HuH-7.5 (cell line): Measurements from ENCODE around the gene DCLK3.

ENCODE experiments used
- DNase-seq: peaks from one replicate; pipeline ENCODE4 v3.0.0; 2011; ENCODE audit warnings: low spot score

DCLK3 gene

DNA sequence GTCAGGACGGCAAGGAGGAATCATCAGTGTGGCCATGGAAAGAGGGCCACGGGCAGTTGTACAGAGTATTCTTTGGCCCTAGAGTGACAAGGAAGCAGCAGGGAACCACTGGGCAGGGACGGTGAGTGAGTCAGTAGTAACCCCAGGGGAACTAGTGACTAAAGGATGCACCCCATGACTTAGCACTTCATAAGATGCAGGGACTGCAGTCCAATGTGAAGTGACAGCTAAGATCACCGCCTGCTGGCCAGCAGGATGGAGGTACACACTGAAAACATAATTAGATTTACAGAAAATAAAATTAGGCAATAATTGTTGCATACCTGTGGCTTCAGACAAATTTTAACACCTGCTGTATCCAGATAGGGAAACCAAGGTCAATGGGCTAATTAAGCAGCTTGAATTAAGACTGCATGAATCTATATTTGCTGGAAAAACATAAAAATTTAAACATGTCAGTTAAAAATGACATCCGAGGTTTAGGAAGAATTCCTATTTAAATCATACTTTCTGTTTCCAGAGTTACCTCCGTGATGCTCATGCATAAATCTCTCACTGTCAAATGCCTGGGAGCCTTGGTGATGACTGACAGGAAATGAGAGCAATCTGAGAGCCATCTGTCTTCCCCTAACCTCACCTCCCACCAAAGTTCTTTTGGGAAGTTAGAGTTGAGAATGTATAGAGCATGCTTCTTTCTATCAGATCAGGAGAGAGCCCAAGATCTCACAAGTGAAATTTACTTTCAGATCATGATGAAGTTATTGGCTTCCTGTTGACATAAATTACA is 56.5 kb downstream of the DCLK3 start:
- DNase-seq: no peak

GRCh38 chr3:36705015-36705414 is 59.3 kb downstream of the DCLK3 start:
- no peak for DNase-seq

- no peak for DNase-seq
Measured at GRCh38 chr3:36704280-36704679, 60.1 kb downstream of the DCLK3 start.

DNA sequence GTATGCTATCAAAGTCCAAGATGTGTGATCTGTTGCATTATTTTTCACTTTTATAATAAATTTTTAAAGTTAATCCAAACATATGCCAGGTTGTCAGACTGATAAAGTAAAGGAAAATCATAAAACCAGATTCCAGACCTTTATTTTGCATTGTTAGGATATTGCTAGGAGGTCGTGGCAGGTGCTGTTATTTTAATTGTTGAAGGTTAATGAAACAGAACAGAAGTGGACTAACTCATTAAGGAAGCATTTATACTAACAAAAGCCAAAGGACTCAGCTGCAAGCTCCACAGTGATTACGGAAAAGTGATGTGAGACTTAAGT is 63.1 kb downstream of the DCLK3 start:
- DNase-seq: no peak

DNA sequence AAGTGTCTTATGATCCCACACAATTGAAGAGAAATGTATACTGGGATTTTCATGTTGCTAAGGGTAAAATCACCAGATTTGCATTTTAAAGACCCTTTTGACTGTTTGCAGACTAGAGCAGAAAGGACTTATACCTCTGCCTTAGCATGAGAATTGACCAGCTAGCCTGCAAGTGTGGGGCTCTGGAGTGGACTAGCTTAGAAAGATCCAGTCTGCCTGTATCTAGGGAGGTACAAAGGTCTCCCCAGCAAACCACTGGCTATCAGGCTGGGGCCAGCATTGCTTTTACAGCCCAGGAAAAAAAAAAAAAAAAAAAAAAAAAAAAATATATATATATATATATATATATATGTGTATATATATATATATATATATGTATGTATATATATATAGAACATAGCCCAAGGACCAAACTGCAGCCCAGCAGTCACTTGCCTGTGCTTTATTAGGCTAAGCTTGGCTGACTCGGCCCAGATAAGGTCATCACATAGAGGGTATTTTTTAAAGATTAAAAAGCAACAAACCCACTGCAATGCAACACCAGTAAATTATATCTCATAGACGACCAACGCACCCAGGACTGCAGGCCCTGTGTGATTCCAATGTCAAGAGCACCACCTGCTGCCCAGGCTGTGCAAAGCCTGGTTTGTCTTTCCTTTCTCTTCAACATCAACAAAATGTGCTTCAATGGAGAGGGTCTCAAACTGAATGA is 63.7 kb downstream of the DCLK3 start:
- peak; percentile 22 for DNase-seq

GRCh38 chr3:36698314-36698713 is 66.0 kb downstream of the DCLK3 start:
- no peak for DNase-seq

DNA sequence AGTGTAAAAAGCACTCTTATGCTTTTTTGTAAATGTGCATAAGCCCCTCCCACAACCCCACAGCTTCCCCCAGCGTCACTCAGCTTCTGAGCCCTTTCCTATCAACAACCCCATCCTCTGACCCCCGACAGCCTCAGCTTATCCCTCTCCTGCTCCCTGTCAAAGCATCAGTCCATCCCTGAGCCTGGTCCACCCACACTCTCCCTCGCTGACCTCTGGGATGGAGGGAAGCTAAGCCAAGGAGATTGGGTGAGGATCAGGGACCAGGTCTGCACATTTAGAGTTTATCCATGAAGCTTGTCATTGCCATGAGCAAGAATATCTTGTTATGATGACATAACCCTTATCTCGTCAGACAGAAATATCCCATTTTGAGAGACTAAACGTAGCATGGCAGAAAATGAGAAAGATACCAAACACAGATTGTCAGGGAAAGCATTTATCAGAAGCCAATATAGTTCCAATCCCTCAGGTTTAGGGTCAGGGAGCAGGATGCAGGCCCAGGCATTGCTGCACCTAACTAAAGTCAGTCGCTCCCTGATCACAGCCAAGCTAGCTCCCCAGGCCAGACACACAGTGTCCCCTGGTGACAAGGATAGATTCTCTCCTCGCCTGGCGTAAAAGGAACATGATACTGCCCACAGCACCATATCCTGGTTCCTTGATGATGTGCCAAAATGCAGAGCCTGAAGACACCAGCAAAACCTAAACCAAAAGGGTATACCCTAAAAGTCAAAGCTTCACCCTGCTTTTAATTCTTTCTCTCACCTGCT is 66.9 kb downstream of the DCLK3 start:
- DNase-seq: no peak

DNA sequence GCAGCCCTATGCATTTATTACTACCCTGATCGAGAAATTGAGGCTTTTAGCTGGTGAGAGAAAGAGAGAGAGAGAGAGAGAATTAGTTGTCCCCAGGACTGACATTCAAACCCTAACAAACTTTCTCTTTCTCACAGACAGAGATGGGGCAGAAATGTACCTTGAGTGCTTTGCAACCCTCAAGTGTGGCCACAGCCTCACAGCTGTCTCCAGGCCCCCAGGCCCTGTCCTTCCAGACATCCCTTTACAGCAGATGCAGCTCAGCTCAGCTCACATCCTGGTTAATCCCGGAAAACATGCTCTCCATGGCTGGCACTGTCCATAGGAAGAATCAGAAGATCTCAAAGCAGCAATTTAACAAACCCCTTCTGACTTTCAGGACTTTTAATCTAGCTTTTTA is 67.6 kb downstream of the DCLK3 start:
- DNase-seq: no peak

DNA sequence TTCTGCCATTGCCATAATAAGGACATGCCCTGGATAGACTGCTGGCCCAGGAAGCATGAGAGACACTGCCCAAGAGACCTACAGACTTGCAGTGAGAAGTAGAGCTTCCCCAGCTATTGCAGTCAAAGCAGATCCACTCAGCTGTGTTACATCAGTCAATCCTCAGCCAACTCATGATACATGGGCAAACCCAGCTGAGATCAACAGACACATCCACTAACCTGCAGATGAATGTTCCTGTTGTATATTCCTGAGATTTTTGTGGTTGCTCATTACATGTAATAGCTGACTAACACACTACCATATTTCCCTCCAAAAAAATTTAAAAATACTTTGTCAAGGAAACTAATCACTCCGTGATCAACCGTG is 68.6 kb downstream of the DCLK3 start:
- DNase-seq: no peak

DNA sequence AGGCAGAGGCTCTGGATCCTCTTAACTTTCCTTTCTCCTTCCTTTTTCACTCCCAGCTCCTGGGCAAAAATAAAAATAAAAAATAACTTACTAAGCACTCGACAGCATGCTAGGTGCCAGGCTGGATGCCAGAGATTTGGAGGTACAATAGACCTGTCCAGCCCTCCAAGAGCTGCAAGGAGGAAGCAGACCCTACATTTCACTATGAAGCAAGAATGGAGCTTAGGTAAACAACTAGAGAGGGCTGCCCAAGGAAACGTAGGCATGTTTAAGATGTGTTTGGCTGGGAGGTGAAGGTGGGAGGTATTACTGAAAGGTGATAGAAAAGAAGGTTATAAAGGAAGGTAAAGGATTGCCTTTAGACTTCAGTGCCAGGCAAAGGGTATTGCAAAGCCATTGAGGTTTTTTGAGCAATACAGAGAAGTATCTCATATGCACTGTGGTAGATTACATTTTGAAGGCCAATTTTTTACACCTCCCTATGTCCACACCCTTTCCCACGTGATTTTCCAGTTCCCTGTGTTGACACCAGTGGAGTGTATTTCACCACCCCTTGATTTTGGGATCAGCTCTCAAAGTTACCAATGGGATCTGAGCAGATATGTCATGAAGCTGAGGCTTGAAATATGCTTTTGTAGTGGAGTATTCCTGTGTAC is 69.1 kb downstream of the DCLK3 start:
- no peak for DNase-seq

- no peak for DNase-seq
Measured at GRCh38 chr3:36693670-36694069, 70.7 kb downstream of the DCLK3 start.

DNA sequence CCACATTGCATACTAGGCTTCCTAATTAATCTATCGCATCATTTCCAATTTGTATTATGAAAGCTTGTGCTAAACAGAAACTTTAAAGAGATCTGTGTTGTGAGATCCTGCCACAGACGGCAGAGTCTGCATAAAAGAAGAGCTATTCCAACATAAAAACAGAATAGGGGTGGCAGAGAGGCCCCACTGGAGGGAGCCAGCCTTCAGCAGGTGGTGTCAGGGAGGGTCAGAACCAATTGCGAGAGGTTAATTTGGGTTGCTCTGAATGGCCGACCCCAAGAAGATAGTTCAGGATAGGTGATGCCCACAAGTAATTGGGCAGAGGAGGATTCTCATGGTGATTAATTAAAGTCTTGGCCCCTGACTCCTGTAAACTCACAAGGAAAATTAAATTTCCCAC is 74.8 kb downstream of the DCLK3 start:
- DNase-seq: no peak

GRCh38 chr3:36688815-36689214 is 75.5 kb downstream of the DCLK3 start:
- DNase-seq: no peak

DNA sequence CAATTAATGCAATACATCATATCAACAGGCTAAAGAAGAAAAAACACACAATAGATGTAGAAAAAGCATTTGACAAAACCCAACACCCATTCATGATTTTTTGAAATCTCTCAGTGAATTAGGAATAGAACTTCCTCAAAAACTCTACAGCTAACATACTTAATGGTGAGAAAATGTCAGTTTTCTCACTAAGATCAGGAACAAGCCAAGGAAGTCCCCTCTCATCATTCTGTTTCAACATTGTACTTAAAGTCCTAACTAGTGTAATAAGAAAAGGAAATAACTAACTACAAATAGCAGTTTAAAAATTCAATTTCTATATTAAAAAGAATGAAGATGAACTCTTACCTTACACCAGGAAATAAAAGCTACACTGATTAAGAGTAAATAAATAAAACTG is 77.8 kb downstream of the DCLK3 start:
- DNase-seq: no peak

DNA sequence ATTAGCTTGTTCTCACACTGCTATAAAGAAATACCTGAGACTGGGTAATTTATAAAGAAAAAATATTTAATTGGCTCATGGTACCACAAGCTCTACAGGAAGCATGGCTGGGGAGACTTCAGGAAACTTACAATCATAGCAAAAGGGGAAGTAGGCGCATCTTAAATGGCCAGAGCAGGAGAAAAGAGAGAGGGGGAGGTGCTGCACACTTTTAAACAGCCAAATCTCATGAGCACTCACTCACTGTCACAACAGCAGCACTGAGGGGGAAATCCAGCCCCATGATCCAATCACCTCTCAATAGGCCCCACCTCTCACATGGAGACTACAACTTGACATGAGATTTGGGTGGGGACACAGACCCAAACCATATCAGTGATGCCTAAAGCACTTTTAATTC is 82.5 kb downstream of the DCLK3 start:
- DNase-seq: no peak

GRCh38 chr3:36680952-36681351 is 83.4 kb downstream of the DCLK3 start:
- no peak for DNase-seq

- DNase-seq: no peak
Measured at GRCh38 chr3:36679384-36680200, 84.8 kb downstream of the DCLK3 start.

DNA sequence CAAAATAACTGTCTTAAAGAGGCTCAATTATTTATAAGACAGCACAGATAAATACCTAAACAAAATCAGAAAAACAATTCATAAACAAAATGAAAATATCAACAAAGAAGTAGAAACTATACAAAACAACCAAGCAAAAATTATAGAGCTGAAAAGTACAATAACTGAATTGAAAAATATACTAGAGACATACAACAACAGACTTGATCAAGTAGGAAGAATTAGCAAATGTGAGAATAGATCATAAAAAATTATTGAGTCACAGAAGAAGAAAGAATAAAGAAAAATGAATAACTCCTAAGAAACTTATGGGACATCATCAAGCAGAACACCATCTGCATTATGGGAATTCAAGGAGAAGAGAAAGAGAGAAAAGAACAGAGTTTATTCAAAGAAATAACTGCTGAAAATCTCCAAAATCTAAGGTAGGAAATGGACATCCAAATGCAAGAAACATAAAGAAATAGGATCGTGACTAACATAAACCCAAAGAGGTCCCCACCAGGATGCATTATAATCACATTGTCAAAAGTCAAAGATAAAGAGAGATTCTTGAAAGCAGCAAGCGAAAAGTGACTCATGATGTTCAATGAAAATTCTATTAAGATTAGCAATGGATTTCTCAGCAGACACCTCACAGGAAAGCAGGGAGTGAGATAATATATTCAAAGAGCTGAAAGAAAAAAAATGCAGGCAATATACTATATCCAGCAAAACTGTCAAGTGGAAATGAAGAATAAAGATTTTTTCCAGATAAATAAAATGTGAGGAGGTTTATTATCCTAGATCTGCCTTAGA is 85.9 kb downstream of the DCLK3 start:
- DNase-seq: no peak

DNA sequence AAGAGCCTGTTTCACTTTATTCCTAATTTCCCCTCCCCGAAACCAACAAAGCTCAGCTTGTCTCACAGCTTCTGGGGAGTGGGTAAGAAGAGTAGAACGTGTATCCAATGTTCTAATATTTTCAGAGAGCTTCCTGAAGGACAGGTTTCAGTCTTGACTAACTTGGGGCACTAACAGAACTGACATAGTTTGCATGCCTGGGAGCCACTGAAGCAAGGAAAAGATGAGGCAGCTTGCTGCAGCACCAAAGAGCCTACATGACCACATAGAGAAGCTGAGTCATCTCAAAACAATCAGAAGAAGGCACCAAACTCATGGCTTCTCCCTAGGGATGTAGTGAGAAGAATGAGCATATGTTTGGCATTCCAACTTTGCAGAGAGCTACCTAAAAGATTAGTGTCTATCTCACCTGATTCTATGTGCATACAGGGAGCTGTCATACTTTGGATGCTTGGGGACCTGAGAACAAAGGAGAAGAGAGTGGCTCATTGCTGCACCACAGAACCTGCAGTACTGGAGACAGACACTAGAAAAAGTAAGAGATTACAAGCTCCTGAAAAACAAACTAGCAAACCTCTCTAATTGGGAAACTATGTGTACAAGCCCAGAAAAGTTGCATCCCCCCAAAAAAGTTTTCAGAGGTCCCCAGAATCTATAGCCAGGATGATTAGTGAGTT is 86.9 kb downstream of the DCLK3 start:
- DNase-seq: no peak

DNA sequence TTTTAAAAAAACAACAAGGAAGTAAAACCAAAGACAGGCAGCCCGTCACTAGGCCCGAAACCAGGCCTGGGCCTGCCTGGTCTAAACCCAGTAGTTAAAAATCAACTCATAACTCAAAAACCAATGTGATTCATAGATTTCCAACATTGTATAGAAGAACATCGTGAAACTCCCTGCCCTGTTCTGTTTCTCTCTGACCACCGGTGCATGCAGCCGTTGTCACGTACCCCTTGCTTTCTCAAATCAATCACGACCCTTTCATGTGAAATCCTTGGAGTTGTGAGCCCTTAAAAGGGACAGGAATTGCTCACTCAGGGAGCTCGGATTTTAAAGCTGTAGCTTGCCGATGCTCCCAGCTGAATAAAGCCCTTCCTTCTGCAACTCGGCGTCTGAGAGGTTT is 89.5 kb downstream of the DCLK3 start:
- DNase-seq: no peak
